ENCODE measurements around the gene SETD3. TPM values are rescaled to one million over a fixed set of nuclear protein-coding genes. Genes with fewer than 3 reads are reported as not detected.

The SETD3 gene
- total RNA-seq, 2 experiments from 2014 or later, result 54.3 to 56.8 TPM

GRCh38 chr14:99515301-99516155 lies 34.9 kb upstream of the SETD3 start:
- Mint-ChIP-seq H3K27ac (no peak overlapping the region), H3K9me3 (no peaks in the 10 kb centered on the region), H3K36me3 (peaks cover 6% of the 10 kb centered on the region), H3K4me3 (no peak overlapping the region), H3K4me1 (ENCODE audit: low read depth) (no peaks in the 10 kb centered on the region), H3K27me3 (no peaks in the 10 kb centered on the region)
- intact Hi-C loops (cut with micrococcal nuclease), result loop anchor here (5.0 kb wide), 1 partner anchor 167 kb away; the partner anchor contains the start of gene CYP46A1
- DNase-seq, result no peak
- POLR2A ChIA-PET, result no interaction called here
- CTCF ChIA-PET, result interaction anchor here (0.7 to 2.6 kb wide), 3 partner anchors 30 to 173 kb away, joined by 4 to 12 read pairs (median 4); no protein-coding TSS in a partner anchor

- no peak overlapping the region for H3K27ac Mint-ChIP-seq
- intact Hi-C loops (cut with micrococcal nuclease), result loop anchor here (5.0 kb wide), 1 partner anchor 168 kb away; the partner anchor contains the start of gene CYP46A1
- ChIA-PET CTCF (no interaction called here), POLR2A (no interaction called here)
- no peaks in the 10 kb centered on the region for H3K9me3 Mint-ChIP-seq
- peaks cover 6% of the 10 kb centered on the region for H3K36me3 Mint-ChIP-seq
- no peaks in the 10 kb centered on the region for H3K4me1 Mint-ChIP-seq (ENCODE audit: low read depth)
- H3K4me3 Mint-ChIP-seq, result no peak overlapping the region
- no peak for DNase-seq
- no peaks in the 10 kb centered on the region for H3K27me3 Mint-ChIP-seq
These were observed 34.1 kb upstream of the SETD3 start for GRCh38 chr14:99514552-99515300.

DNA sequence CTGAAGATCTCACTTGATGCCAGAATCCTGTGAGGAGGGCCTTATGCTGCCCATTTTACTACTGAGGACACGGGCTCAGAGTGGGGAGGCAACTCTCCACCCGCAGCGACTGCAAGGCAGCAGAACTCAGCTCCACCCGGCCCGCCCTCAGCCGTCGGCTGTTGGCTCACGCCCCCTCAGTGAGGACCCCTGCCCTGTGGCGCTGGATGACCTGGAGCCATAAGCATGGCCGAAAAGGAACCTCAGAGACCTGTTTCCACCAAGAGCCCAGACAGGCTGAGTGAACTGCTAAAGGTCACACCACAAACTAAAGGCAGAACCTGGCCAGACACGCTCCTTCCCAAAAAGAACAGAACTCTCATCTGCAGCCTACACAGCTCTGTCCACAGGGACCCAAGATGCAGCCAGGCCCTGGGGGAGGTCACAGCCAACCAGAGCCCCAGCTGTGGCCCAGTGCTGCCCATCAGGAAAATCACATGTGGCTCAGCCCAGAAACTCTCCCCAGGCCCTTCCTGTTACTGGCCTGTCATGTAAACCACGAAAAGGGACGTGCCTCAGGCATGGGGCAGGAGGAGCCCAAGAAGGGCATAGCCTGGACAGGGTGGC lies 33.4 kb upstream of the SETD3 start:
- no peaks in the 10 kb centered on the region for H3K4me1 Mint-ChIP-seq (ENCODE audit: low read depth)
- H3K36me3 Mint-ChIP-seq, result peaks cover 12% of the 10 kb centered on the region
- ChIA-PET POLR2A (no interaction called here), CTCF (no interaction called here)
- no peak overlapping the region for H3K4me3 Mint-ChIP-seq
- H3K9me3 Mint-ChIP-seq, result no peaks in the 10 kb centered on the region
- H3K27me3 Mint-ChIP-seq, result no peaks in the 10 kb centered on the region
- DNase-seq, result no peak
- H3K27ac Mint-ChIP-seq, result peak overlapping the region; percentile 33
- intact Hi-C loops (cut with micrococcal nuclease), result no loop called here

GRCh38 chr14:99513183-99513694 lies 32.6 kb upstream of the SETD3 start:
- CTCF ChIA-PET, result no interaction called here
- DNase-seq, result no peak
- H3K27ac Mint-ChIP-seq, result no peak overlapping the region
- no peaks in the 10 kb centered on the region for H3K9me3 Mint-ChIP-seq
- peaks cover 14% of the 10 kb centered on the region for H3K36me3 Mint-ChIP-seq
- H3K27me3 Mint-ChIP-seq, result no peaks in the 10 kb centered on the region
- POLR2A ChIA-PET, result no interaction called here
- H3K4me1 Mint-ChIP-seq (ENCODE audit: low read depth), result no peaks in the 10 kb centered on the region
- H3K4me3 Mint-ChIP-seq, result no peak overlapping the region
- intact Hi-C loops (cut with micrococcal nuclease), result no loop called here

GRCh38 chr14:99512571-99513182 lies 32.0 kb upstream of the SETD3 start:
- intact Hi-C loops (cut with micrococcal nuclease), result no loop called here
- POLR2A ChIA-PET, result interaction anchor here (0.6 kb wide), 1 partner anchor 140 kb away, joined by 3 read pairs; no protein-coding TSS in a partner anchor
- H3K4me3 Mint-ChIP-seq, result no peak overlapping the region

DNA sequence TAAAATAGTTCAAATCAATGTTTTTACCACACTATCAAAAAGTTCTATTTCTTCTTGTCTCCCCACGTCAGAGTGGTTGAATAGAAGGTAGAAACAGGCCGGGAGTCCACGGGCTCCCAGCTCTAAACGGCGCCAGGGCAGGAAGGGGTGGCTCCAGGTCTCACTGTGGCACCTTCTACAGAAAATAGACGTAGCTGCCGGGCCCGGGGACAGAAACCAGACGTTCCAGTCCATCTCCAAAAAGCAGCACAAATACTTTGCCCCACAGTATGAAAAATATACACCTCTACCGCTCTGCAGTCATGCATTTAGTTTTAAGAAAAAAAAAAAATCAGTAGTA lies 31.4 kb upstream of the SETD3 start:
- Mint-ChIP-seq H3K27ac (no peak overlapping the region), H3K27me3 (no peaks in the 10 kb centered on the region), H3K9me3 (no peaks in the 10 kb centered on the region), H3K4me1 (ENCODE audit: low read depth) (no peaks in the 10 kb centered on the region), H3K4me3 (no peak overlapping the region), H3K36me3 (peaks cover 22% of the 10 kb centered on the region)
- DNase-seq, result no peak
- ChIA-PET CTCF (no interaction called here), POLR2A (interaction anchor here (0.6 kb wide), 1 partner anchor 141 kb away, joined by 3 read pairs; no protein-coding TSS in a partner anchor)
- intact Hi-C loops (cut with micrococcal nuclease), result no loop called here

More at GRCh38 chr14:99512571-99513182, 32.0 kb upstream of the SETD3 start:
- peaks cover 17% of the 10 kb centered on the region for H3K36me3 Mint-ChIP-seq
- H3K27ac Mint-ChIP-seq, result no peak overlapping the region
- H3K4me1 Mint-ChIP-seq (ENCODE audit: low read depth), result no peaks in the 10 kb centered on the region
- no peak for DNase-seq
- no peaks in the 10 kb centered on the region for H3K27me3 Mint-ChIP-seq
- CTCF ChIA-PET, result no interaction called here
- H3K9me3 Mint-ChIP-seq, result no peaks in the 10 kb centered on the region

- intact Hi-C loops (cut with micrococcal nuclease), result no loop called here
- H3K27me3 Mint-ChIP-seq, result no peaks in the 10 kb centered on the region
- POLR2A ChIA-PET, result interaction anchor here (0.6 kb wide), 1 partner anchor 141 kb away, joined by 3 read pairs; no protein-coding TSS in a partner anchor
These were observed 30.9 kb upstream of the SETD3 start for GRCh38 chr14:99511421-99512109.

GRCh38 chr14:99510556-99511139 lies 30.0 kb upstream of the SETD3 start:
- no peaks in the 10 kb centered on the region for H3K9me3 Mint-ChIP-seq
- H3K27ac Mint-ChIP-seq, result no peak overlapping the region
- ChIA-PET POLR2A (no interaction called here), CTCF (no interaction called here)
- intact Hi-C loops (cut with micrococcal nuclease), result no loop called here
- H3K4me1 Mint-ChIP-seq (ENCODE audit: low read depth), result no peaks in the 10 kb centered on the region
- H3K36me3 Mint-ChIP-seq, result peaks cover 33% of the 10 kb centered on the region
- DNase-seq, result no peak
- H3K27me3 Mint-ChIP-seq, result no peaks in the 10 kb centered on the region
- H3K4me3 Mint-ChIP-seq, result no peak overlapping the region

More at GRCh38 chr14:99511421-99512109, 30.9 kb upstream of the SETD3 start:
- H3K36me3 Mint-ChIP-seq, result peaks cover 26% of the 10 kb centered on the region
- no peaks in the 10 kb centered on the region for H3K9me3 Mint-ChIP-seq
- CTCF ChIA-PET, result no interaction called here
- no peak overlapping the region for H3K27ac Mint-ChIP-seq
- no peaks in the 10 kb centered on the region for H3K4me1 Mint-ChIP-seq (ENCODE audit: low read depth)
- DNase-seq, result no peak
- H3K4me3 Mint-ChIP-seq, result no peak overlapping the region

GRCh38 chr14:99509871-99510555 lies 29.4 kb upstream of the SETD3 start:
- H3K4me3 Mint-ChIP-seq, result no peak overlapping the region
- CTCF ChIA-PET, result no interaction called here

GRCh38 chr14:99508896-99509629 lies 28.4 kb upstream of the SETD3 start:
- ChIA-PET POLR2A (no interaction called here), CTCF (no interaction called here)
- Mint-ChIP-seq H3K27me3 (no peaks in the 10 kb centered on the region), H3K4me3 (no peak overlapping the region), H3K4me1 (ENCODE audit: low read depth) (peaks cover 2% of the 10 kb centered on the region), H3K9me3 (no peaks in the 10 kb centered on the region), H3K36me3 (peaks cover 42% of the 10 kb centered on the region), H3K27ac (no peak overlapping the region)
- DNase-seq, result no peak
- intact Hi-C loops (cut with micrococcal nuclease), result no loop called here

More at GRCh38 chr14:99509871-99510555, 29.4 kb upstream of the SETD3 start:
- no peak for DNase-seq
- POLR2A ChIA-PET, result no interaction called here
- Mint-ChIP-seq H3K36me3 (peaks cover 37% of the 10 kb centered on the region), H3K27ac (no peak overlapping the region), H3K9me3 (no peaks in the 10 kb centered on the region), H3K27me3 (no peaks in the 10 kb centered on the region), H3K4me1 (ENCODE audit: low read depth) (no peaks in the 10 kb centered on the region)
- intact Hi-C loops (cut with micrococcal nuclease), result no loop called here
